Peyer's patch (tissue), 4 donors: ENCODE data around the gene PRAMEF20. TPM values are rescaled to one million over a fixed set of nuclear protein-coding genes. Genes with fewer than 3 reads are reported as not detected.
"Not testable (repeated sequence)": the region's sequence is repeated elsewhere in the genome, so short reads cannot be mapped to it uniquely, and the experiment has no call there.

ENCODE experiments used
- DNase-seq, 3 donors: peaks; one replicate each; pipeline ENCODE4 v3.0.0-alpha.2; 2017 to 2019
- H3K27ac ChIP-seq, 4 donors: fragments of 200-600 bp; sonication (generic); one replicate each; pipeline ENCODE4 v1.5.1; 2016 to 2019
- H3K27me3 ChIP-seq, 2 donors: fragments of 200-600 bp; sonication (generic); one replicate each; pipeline ENCODE4 v1.5.1; 2019
- H3K36me3 ChIP-seq, 3 donors: fragments of 200-600 bp; sonication (generic); one replicate each; pipeline ENCODE4 v1.5.1; 2016 to 2019
- H3K4me1 ChIP-seq, 4 donors: fragments of 200-600 bp; sonication (generic); one replicate each; pipeline ENCODE4 v1.5.1; 2016 to 2019
- H3K4me3 ChIP-seq, 4 donors: fragments of 200-600 bp; sonication (generic); 1 replicate in 3 of 4; 2 replicates in 1 of 4; pipeline ENCODE4 v1.5.1; 2016 to 2019; ENCODE audit warnings: mild to moderate bottlenecking in 1 of 4
- H3K9me3 ChIP-seq, 4 donors: fragments of 200-600 bp; sonication (generic); one replicate each; pipeline ENCODE4 v1.5.1; 2016 to 2019; ENCODE audit warnings: mild to moderate bottlenecking in 1 of 4
- POLR2A ChIP-seq, 2 donors: fragments of 450-650 bp; IDR thresholded peaks; one replicate each; pipeline ENCODE4 v1.5.1; 2017; ENCODE audit warnings: antibody characterized with exemption in 2 of 2, mild to moderate bottlenecking in 2 of 2, moderate library complexity in 2 of 2
- total RNA-seq, 4 donors: library from RNA; depleted of rRNA; stranded (reverse); fragments of >200 nt; gene quantifications; one replicate each; pipeline ENCODE4 v1.1.0, GENCODE V29; 2016
- TF ChIP-seq, protein P1 (sequence below), 6 experiments: fragments of 450-650 bp in 4 of 6; fragments of 200-600 bp in 2 of 6; sonication (generic) in 1 of 6; IDR thresholded peaks; one replicate each; pipeline ENCODE4 v1.5.1; 2017 to 2019; ENCODE audit warnings: antibody characterized with exemption in 6 of 6, mild to moderate bottlenecking in 3 of 6, moderate library complexity in 1 of 6

The PRAMEF20 gene
- total RNA-seq, 4 donors from 2014 or later = not detected

DNA sequence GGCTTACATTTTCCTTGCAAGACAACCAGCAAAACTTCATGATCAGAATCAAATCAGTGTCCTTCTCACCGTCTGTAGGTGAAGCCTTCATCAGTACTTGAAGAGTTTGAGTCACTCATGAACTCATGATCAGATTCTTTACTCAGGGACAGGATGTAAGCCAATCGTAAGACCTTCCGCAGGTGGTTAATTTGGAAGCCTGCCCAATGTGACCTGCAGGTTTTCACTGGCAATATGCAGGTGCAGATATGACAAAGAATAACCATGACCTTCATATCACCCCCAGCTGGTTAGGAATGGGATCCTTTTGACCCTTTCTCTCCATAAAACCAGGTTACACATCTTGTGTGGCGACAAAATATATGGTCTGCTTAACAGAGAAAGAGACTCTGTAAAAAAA lies 2.4 kb upstream of the PRAMEF20 start:
- DNase-seq = no peak
- no peak overlapping the region for H3K4me3 ChIP-seq

DNA sequence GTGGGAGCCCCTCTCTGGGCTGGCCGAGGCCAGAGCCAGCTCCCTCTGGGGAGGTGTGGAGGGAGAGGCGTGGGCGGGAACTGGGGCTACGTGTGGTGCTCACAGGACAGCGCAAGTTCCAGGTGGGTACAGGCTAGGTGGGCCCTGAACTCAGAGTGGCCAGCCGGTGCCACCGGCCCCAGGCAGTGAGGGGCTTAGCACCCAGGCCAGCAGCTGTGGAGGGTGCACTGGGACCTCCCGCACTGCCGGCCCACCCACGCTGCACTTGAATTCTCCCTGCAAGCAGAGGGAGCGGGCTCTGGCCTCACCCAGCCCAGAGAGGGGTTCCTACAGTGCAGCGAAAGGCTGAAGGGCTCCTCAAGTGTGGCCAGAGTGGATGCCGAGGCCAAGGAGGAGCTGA lies 20.2 kb downstream of the PRAMEF20 start:
- Histone ChIP-seq H3K9me3 (no peaks in the 10 kb centered on the region), H3K36me3 (no peaks in the 10 kb centered on the region), H3K4me3 (no peak overlapping the region), H3K27ac (no peak overlapping the region), H3K4me1 (no peaks in the 10 kb centered on the region), H3K27me3 (no peaks in the 10 kb centered on the region)
- no peak for TF ChIP-seq POLR2A (IDR thresholded peaks at IDR 0.05)
- TF ChIP-seq, protein P1, sequence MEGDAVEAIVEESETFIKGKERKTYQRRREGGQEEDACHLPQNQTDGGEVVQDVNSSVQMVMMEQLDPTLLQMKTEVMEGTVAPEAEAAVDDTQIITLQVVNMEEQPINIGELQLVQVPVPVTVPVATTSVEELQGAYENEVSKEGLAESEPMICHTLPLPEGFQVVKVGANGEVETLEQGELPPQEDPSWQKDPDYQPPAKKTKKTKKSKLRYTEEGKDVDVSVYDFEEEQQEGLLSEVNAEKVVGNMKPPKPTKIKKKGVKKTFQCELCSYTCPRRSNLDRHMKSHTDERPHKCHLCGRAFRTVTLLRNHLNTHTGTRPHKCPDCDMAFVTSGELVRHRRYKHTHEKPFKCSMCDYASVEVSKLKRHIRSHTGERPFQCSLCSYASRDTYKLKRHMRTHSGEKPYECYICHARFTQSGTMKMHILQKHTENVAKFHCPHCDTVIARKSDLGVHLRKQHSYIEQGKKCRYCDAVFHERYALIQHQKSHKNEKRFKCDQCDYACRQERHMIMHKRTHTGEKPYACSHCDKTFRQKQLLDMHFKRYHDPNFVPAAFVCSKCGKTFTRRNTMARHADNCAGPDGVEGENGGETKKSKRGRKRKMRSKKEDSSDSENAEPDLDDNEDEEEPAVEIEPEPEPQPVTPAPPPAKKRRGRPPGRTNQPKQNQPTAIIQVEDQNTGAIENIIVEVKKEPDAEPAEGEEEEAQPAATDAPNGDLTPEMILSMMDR (IDR thresholded peaks at IDR 0.05) = no peak
- no peak for DNase-seq

More for the DNA sequence above, 2.4 kb upstream of the PRAMEF20 start:
- no peak for TF ChIP-seq POLR2A (IDR thresholded peaks at IDR 0.05)
- TF ChIP-seq, protein P1 (IDR thresholded peaks at IDR 0.05) = no peak
- Histone ChIP-seq H3K27me3 (no peaks in the 10 kb centered on the region), H3K9me3 (no peaks in the 10 kb centered on the region), H3K4me1 (no peaks in the 10 kb centered on the region), H3K36me3 (no peaks in the 10 kb centered on the region), H3K27ac (no peak overlapping the region)

DNA sequence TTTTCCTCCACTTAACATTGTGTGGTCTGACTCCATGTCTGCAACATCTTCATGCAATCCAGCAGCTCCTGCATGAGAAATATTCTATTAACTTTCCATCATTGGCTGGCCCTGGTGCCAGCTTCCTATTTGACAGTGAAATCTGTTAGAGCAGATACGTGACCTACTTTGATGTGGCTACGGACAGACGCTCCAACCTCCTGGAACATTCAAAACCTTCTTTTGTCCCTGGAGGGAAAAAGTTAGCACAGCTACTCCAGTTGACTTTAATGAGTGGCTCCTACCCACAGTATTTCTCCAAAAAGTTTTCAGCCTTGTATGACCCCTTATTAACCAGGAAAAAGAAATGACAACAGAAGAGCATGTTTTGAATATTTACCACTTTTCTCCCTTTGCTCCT lies 22.0 kb downstream of the PRAMEF20 start:
- H3K4me3 ChIP-seq = no peak overlapping the region
- H3K27ac ChIP-seq = no peak overlapping the region
- no peaks in the 10 kb centered on the region for H3K4me1 ChIP-seq
- H3K36me3 ChIP-seq = no peaks in the 10 kb centered on the region
- no peak for TF ChIP-seq POLR2A (IDR thresholded peaks at IDR 0.05)
- no peaks in the 10 kb centered on the region for H3K27me3 ChIP-seq
- no peak for DNase-seq
- H3K9me3 ChIP-seq = no peaks in the 10 kb centered on the region

DNA sequence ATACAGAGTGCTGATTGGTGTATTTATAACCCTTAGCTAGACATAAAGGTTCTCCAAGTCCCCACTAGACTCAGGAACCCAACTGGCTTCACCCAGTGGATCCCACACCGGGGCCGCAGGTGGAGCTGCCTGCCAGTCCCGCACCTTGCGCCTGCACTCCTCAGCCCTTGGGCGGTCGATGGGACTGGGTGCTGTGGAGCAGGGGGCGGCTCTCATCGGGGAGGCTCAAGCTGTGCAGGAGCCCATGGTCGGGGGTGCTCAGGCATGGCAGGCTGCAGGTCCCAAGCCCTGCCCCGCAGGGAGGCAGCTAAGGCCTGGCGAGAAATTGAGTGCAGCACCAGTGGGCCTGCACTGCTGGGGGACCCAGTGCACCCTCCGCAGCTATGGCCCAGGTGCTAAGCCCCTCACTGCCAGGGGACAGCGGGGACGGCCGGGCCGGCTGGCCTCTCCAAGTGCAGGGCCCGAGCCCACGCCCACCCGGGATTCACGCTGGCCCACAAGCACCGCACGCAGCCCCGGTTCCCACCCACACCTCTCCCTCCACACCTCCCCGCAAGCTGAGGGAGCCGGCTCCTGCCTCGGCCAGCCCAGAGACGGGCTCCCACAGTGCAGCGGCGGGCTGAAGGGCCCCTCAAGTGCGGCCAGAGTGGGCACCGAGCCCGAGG lies 23.6 kb downstream of the PRAMEF20 start:
- H3K9me3 ChIP-seq, H3K4me1 ChIP-seq: not testable (repeated sequence)

DNA sequence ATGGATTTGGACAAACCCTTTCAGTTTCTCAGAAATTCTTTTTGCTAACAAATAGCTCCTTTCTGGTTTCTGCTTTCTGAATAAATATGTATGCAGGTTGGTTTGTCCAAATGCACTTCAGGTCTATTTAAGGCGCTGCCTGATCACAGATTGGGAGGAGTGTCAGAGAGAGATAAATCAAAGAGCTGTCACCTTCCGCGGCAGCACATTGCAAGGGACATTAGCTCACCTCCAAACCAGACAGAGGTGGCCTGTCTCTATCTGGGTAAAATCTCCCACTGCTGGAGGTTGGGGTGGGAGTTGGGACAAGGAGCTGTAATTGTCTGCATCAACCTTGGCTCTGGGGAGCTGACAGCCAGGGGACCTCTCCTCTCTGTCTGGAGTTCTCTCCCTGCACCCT lies 25.2 kb downstream of the PRAMEF20 start:
- H3K9me3 ChIP-seq = no peaks in the 10 kb centered on the region

More for the DNA sequence above, 23.6 kb downstream of the PRAMEF20 start:
- not testable (repeated sequence) for H3K27me3 ChIP-seq, H3K27ac ChIP-seq, H3K36me3 ChIP-seq, H3K4me3 ChIP-seq, DNase-seq

DNA sequence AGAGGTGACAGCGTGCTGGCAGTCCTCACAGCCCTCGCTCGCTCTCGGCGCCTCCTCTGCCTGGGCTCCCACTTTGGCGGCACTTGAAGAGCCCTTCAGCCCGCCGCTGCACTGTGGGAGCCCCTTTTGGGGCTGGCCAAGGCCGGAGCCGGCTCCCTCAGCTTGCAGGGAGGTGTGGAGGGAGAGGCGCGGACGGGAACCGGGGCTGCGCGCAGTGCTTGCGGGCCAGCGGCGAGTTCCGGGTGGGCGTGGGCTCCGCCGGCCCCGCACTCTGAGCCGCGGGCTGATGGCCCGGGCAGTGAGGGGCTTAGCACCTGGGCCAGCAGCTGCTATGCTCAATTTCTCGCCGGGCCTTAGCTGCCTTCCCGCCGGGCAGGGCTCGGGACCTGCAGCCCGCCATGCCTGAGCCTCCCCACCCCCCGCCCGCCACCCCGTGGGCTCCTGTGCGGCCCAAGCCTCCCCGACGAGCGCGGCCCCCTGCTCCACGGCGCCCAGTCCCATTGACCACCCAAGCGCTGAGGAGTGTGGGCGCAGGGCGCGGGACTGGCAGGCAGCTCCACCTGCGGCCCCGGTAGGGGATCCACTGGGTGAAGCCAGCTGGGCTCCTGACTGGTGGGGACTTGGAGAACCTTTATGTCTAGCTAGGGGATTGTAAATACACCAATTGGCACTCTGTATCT lies 29.0 kb downstream of the PRAMEF20 start:
- not testable (repeated sequence) for H3K27me3 ChIP-seq, H3K4me1 ChIP-seq, DNase-seq, H3K9me3 ChIP-seq, H3K4me3 ChIP-seq, H3K27ac ChIP-seq, H3K36me3 ChIP-seq

More for the DNA sequence above, 25.2 kb downstream of the PRAMEF20 start:
- DNase-seq = no peak
- no peaks in the 10 kb centered on the region for H3K27me3 ChIP-seq
- no peak for TF ChIP-seq POLR2A (IDR thresholded peaks at IDR 0.05)
- TF ChIP-seq, protein P1 (IDR thresholded peaks at IDR 0.05) = no peak
- H3K27ac ChIP-seq = no peak overlapping the region
- no peaks in the 10 kb centered on the region for H3K36me3 ChIP-seq
- no peaks in the 10 kb centered on the region for H3K4me1 ChIP-seq
- no peak overlapping the region for H3K4me3 ChIP-seq

DNA sequence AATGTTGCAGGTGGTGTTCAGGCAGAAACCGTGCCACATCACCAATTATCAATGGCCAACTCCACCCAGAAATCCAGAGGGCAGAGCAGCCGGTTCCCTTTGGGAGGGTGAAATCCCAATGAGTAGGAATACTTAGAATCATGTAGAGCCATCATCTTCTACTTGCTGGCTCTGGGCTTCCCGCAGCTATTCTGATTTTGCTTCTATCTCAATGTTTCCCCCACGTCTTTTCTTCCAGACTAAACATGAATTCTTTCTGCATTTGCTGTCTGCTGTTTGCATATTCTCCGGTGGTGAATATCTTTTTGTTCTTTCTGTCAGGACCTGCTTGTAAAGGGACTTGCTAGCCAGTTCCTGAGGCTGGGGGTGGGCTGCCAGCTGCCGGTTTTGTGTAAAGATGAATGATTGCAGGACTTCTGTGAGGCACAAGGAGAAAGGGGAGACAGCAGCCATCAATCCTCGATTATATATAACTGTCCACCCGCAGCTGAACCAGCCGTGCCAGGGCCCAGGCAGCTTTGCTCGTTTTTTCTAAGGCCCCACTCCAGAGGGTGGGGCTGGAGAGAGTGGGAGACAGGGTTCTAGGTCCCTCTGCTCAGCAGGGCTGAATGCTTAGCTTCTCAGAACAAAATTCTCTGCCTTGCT lies 33.2 kb downstream of the PRAMEF20 start:
- H3K9me3 ChIP-seq = no peaks in the 10 kb centered on the region
- TF ChIP-seq POLR2A (IDR thresholded peaks at IDR 0.05) = no peak
- TF ChIP-seq, protein P1 (IDR thresholded peaks at IDR 0.05) = no peak
- H3K4me3 ChIP-seq = no peak overlapping the region
- H3K36me3 ChIP-seq = no peaks in the 10 kb centered on the region
- H3K27ac ChIP-seq = no peak overlapping the region
- DNase-seq = no peak
- H3K27me3 ChIP-seq = no peaks in the 10 kb centered on the region
- no peaks in the 10 kb centered on the region for H3K4me1 ChIP-seq
